ENCODE measurements around the gene PXDN. TPM values are rescaled to one million over a fixed set of nuclear protein-coding genes. Genes with fewer than 3 reads are reported as not detected.
"Not testable (repeated sequence)": the region's sequence is repeated elsewhere in the genome, so short reads cannot be mapped to it uniquely, and the experiment has no call there.

The PXDN gene
- total and polyA plus RNA-seq, 2 experiments from 2014 or later = 85.7 to 129 TPM

DNA sequence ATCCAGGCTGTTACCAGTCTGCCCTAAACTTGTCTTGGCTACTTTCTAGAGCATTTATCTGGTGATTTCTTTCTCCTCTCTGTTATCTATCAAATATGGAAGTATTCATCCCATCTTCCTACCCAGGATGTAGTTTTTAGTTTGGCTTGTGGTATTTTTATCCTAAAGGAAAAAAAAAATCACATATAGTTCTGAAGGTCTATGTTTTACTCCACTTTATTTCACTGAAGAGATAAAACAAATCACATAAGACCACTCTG lies 62.2 kb downstream of the PXDN start:
- H3K9me3 ChIP-seq (ENCODE audit: low read depth) = no peaks in the 10 kb centered on the region
- H3K27ac ChIP-seq = no peak overlapping the region
- peaks cover 18% of the 10 kb centered on the region for H3K36me3 ChIP-seq
- TF ChIP-seq CTCF (IDR thresholded peaks at IDR 0.05; ENCODE audit: low read depth, low read length) = no peak
- no peak for DNase-seq (ENCODE audit: low read depth in 1 of 2, low spot score in 1 of 2)
- H3K27me3 ChIP-seq = no peaks in the 10 kb centered on the region
- H3K4me3 ChIP-seq = no peak overlapping the region
- H3K4me1 ChIP-seq (ENCODE audit: low read depth) = no peaks in the 10 kb centered on the region

GRCh38 chr2:1681323-1682180 lies 62.8 kb downstream of the PXDN start:
- TF ChIP-seq CTCF (IDR thresholded peaks at IDR 0.05; ENCODE audit: low read depth, low read length) = no peak

GRCh38 chr2:1681017-1681318 lies 63.3 kb downstream of the PXDN start:
- H3K27ac ChIP-seq = no peak overlapping the region
- no peak overlapping the region for H3K4me3 ChIP-seq
- no peak for TF ChIP-seq CTCF (IDR thresholded peaks at IDR 0.05; ENCODE audit: low read depth, low read length)
- DNase-seq (ENCODE audit: low read depth in 1 of 2, low spot score in 1 of 2) = no peak
- H3K9me3 ChIP-seq (ENCODE audit: low read depth) = no peaks in the 10 kb centered on the region
- H3K4me1 ChIP-seq (ENCODE audit: low read depth) = no peaks in the 10 kb centered on the region
- peaks cover 16% of the 10 kb centered on the region for H3K36me3 ChIP-seq
- H3K27me3 ChIP-seq = no peaks in the 10 kb centered on the region

More at GRCh38 chr2:1681323-1682180, 62.8 kb downstream of the PXDN start:
- Histone ChIP-seq H3K9me3 (ENCODE audit: low read depth) (no peaks in the 10 kb centered on the region), H3K4me3 (no peak overlapping the region), H3K36me3 (peaks cover 16% of the 10 kb centered on the region), H3K4me1 (ENCODE audit: low read depth) (no peaks in the 10 kb centered on the region), H3K27me3 (no peaks in the 10 kb centered on the region), H3K27ac (no peak overlapping the region)
- no peak for DNase-seq (ENCODE audit: low read depth in 1 of 2, low spot score in 1 of 2)

- Histone ChIP-seq H3K36me3 (peaks cover 17% of the 10 kb centered on the region), H3K27ac (no peak overlapping the region), H3K9me3 (ENCODE audit: low read depth) (no peaks in the 10 kb centered on the region), H3K4me3 (no peak overlapping the region), H3K4me1 (ENCODE audit: low read depth) (no peaks in the 10 kb centered on the region), H3K27me3 (no peaks in the 10 kb centered on the region)
- DNase-seq (ENCODE audit: low read depth in 1 of 2, low spot score in 1 of 2) = no peak
- no peak for TF ChIP-seq CTCF (IDR thresholded peaks at IDR 0.05; ENCODE audit: low read depth, low read length)
Observed at GRCh38 chr2:1680222-1681016, 63.9 kb downstream of the PXDN start.

DNA sequence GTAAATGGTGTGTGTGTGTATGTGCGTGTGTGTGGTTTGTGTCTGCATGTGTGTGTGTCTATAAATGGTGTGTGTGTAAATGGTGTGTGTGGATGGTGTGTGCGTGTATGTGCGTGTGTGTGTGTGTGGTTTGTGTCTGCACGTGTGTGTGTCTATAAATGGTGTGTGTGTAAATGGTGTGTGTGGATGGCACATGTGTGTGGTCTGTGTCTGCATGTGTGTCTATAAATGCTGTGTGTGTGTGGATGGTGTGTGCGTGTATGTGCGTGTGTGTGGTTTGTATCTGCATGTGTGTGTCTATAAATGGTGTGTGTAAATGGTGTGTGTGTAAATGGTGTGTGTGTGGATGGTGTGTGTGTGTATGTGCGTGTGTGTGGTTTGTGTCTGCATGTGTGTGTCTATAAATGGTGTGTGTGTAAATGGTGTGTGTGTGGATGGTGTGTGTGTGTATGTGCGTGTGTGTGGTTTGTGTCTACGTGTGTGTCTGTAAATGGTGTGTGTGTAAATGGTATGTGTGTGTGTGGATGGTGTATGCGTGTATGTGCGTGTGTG lies 64.8 kb downstream of the PXDN start:
- not testable (repeated sequence) for H3K27ac ChIP-seq; DNase-seq (ENCODE audit: low read depth in 1 of 2, low spot score in 1 of 2); H3K27me3 ChIP-seq; H3K4me1 ChIP-seq (ENCODE audit: low read depth); H3K4me3 ChIP-seq; H3K9me3 ChIP-seq (ENCODE audit: low read depth)
- peaks cover 18% of the 10 kb centered on the region for H3K36me3 ChIP-seq

DNA sequence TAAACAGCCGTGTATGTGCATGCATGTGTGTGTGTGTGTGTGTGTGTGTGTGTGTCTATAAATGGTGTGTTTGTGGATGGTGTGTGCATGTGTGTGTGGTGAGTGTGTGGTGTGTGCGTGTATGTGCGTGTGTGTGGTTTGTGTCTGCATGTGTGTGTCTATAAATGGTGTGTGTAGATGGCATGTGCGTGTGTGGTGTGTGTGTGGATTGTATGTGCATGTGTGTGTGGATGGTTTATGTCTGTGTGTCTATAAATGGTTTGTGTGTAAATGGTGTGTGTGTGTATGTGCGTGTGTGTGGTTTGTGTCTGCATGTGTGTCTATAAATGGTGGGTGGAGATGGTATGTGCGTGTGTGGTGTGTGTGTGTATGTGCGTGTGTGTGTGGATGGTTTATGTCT lies 65.2 kb downstream of the PXDN start:
- H3K4me3 ChIP-seq = not testable (repeated sequence)

More for the DNA sequence above, 65.2 kb downstream of the PXDN start:
- not testable (repeated sequence) for H3K27me3 ChIP-seq; H3K9me3 ChIP-seq (ENCODE audit: low read depth); DNase-seq (ENCODE audit: low read depth in 1 of 2, low spot score in 1 of 2); H3K4me1 ChIP-seq (ENCODE audit: low read depth); H3K27ac ChIP-seq
- peaks cover 18% of the 10 kb centered on the region for H3K36me3 ChIP-seq
